ENCODE results near the gene FASTKD2. TPM values are rescaled to one million over a fixed set of nuclear protein-coding genes. Genes with fewer than 3 reads are reported as not detected.

Gene FASTKD2
- 18.9 and 19.8 TPM in 2 replicates for total RNA-seq
- long read RNA-seq, transcript FASTKD2-202 (12 exons, 2,586 nt), result minor isoform, 105 of 410 reads
- long read RNA-seq, transcript FASTKD2-201 (12 exons, 3,188 nt), result major isoform, 258 of 410 reads
- long read RNA-seq, transcript FASTKD2-203 (12 exons, 2,344 nt), result minor isoform, 6 of 410 reads
- long read RNA-seq, partial matches to known transcripts, result 20 of 410 reads
- long read RNA-seq, other reads (novel, unspliced or antisense), result 21 of 410 reads

DNA sequence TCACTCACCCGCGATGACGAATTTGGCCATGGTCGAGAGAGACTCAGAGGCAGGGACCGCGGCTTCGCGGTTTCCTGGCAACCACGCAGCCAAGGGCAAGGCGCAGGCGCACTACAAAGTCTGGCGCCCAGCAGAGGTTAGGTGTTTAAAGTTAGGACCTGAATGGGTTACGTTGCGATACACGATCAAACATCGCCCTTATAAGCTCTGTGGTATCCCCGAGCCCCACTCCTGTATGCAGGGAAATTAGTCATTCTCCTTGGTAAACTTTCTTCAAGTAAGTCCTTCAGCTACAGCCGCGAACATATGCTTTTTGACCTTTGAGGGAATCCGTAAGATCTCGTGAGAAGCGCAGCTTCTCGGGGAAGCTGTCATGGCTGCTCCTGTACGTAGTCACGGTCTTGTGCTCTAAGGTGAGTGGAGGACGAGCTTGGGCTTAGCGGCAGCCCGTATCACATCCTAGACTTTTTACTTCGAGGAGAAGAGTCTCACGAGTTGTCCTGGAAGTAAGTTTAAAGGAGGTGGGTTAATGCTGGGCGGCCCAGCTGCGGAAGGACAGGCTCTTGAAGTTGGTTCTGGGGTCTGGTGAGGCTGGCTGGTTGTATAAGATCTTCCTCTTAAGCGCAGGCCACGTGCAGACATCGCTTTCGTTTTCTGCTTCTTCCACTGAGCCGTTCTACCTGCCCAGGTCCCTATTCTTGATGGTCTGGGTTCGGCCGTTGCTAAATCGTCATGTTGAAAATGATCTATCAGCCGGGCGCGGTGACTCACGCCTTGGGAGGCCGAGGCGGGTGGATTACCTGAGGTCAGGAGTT is at the start of gene FASTKD2, which contains the start of gene MDH1B:
FASTKD2 (plus strand) TSS at position 365 of the 815 bp plus-strand sequence. CDS start 1,088 bp downstream, outside the sequence.
MDH1B (minus strand) TSS at position 87 of the 815 bp plus-strand sequence; CDS start at position 30, 57 bp downstream.
- Mint-ChIP-seq H3K9me3 (ENCODE audit: unreplicated experiment) (no peaks in the 10 kb centered on the region), H3K27ac (ENCODE audit: unreplicated experiment) (peak within 1 kb of the TSS; percentile 94)
- TF ChIP-seq, protein P1, sequence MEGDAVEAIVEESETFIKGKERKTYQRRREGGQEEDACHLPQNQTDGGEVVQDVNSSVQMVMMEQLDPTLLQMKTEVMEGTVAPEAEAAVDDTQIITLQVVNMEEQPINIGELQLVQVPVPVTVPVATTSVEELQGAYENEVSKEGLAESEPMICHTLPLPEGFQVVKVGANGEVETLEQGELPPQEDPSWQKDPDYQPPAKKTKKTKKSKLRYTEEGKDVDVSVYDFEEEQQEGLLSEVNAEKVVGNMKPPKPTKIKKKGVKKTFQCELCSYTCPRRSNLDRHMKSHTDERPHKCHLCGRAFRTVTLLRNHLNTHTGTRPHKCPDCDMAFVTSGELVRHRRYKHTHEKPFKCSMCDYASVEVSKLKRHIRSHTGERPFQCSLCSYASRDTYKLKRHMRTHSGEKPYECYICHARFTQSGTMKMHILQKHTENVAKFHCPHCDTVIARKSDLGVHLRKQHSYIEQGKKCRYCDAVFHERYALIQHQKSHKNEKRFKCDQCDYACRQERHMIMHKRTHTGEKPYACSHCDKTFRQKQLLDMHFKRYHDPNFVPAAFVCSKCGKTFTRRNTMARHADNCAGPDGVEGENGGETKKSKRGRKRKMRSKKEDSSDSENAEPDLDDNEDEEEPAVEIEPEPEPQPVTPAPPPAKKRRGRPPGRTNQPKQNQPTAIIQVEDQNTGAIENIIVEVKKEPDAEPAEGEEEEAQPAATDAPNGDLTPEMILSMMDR (IDR thresholded peaks at IDR 0.05), result no peak

DNA sequence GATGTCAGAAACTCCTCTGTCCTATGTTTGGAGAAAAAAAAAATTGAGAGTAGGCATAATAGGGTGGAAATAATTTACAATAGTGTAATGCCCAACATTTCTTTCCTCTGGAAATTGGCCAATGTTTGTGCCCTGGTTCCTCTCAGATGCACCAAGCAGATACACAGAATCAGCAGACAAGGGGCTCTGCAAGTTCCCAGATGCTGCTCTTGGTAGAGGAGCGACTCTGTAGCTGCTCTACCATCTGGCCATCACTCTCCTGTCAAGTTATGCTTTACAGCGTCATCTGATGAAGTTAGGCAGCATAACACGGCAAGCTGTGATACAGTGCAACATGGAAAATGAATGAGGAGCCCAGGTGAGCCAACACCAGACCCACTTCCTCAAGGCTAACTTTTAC is 48.8 kb upstream of the FASTKD2 start:
- DNase-seq (ENCODE audit: extremely low spot score, unreplicated experiment), result no peak
- Mint-ChIP-seq H3K4me3 (ENCODE audit: unreplicated experiment) (no peak overlapping the region), H3K9me3 (ENCODE audit: unreplicated experiment) (no peaks in the 10 kb centered on the region), H3K4me1 (ENCODE audit: unreplicated experiment) (no peaks in the 10 kb centered on the region), H3K27ac (ENCODE audit: unreplicated experiment) (no peak overlapping the region), H3K27me3 (ENCODE audit: unreplicated experiment) (peaks cover 19% of the 10 kb centered on the region), H3K36me3 (ENCODE audit: unreplicated experiment) (no peaks in the 10 kb centered on the region)
- TF ChIP-seq, protein P1 (IDR thresholded peaks at IDR 0.05), result no peak

More for the DNA sequence above, at the start of gene FASTKD2, which contains the start of gene MDH1B:
- Mint-ChIP-seq H3K36me3 (ENCODE audit: unreplicated experiment) (peaks cover 9% of the 10 kb centered on the region), H3K27me3 (ENCODE audit: unreplicated experiment) (peaks cover under 1% of the 10 kb centered on the region), H3K4me3 (ENCODE audit: unreplicated experiment) (peak within 1 kb of the TSS; percentile 87), H3K4me1 (ENCODE audit: unreplicated experiment) (peaks cover 21% of the 10 kb centered on the region)
- DNase-seq (ENCODE audit: extremely low spot score, unreplicated experiment), result peak; percentile 94

DNA sequence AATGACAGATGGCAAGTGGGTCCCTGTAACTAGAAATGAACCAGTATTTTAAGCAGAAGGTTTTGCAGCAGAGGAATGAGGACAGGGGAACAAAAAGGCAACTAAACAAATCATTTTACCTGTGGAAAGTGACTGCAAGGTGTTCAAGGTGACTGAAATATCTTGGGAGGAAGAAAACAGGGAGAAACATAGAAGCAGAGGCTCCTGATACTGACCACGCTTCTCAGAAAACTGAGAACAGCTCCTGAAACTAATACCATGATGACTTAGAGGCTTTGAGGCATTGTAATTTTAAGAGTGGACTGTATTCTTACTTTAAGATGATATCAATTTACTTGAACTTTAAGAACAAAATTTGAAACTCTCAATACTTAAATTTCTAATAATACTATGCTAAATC is 47.1 kb upstream of the FASTKD2 start, which contains the start of gene DYTN:
DYTN (minus strand) TSS at position 101 of the 400 bp plus-strand sequence. CDS start 117 bp downstream, outside the sequence.
- DNase-seq (ENCODE audit: extremely low spot score, unreplicated experiment), result no peak
- no peak within 1 kb of the TSS for H3K27ac Mint-ChIP-seq (ENCODE audit: unreplicated experiment)
- no peaks in the 10 kb centered on the region for H3K9me3 Mint-ChIP-seq (ENCODE audit: unreplicated experiment)
- H3K4me3 Mint-ChIP-seq (ENCODE audit: unreplicated experiment), result no peak within 1 kb of the TSS
- no peaks in the 10 kb centered on the region for H3K4me1 Mint-ChIP-seq (ENCODE audit: unreplicated experiment)
- no peaks in the 10 kb centered on the region for H3K36me3 Mint-ChIP-seq (ENCODE audit: unreplicated experiment)
- H3K27me3 Mint-ChIP-seq (ENCODE audit: unreplicated experiment), result peaks cover 20% of the 10 kb centered on the region
- TF ChIP-seq, protein P1 (IDR thresholded peaks at IDR 0.05), result no peak

DNA sequence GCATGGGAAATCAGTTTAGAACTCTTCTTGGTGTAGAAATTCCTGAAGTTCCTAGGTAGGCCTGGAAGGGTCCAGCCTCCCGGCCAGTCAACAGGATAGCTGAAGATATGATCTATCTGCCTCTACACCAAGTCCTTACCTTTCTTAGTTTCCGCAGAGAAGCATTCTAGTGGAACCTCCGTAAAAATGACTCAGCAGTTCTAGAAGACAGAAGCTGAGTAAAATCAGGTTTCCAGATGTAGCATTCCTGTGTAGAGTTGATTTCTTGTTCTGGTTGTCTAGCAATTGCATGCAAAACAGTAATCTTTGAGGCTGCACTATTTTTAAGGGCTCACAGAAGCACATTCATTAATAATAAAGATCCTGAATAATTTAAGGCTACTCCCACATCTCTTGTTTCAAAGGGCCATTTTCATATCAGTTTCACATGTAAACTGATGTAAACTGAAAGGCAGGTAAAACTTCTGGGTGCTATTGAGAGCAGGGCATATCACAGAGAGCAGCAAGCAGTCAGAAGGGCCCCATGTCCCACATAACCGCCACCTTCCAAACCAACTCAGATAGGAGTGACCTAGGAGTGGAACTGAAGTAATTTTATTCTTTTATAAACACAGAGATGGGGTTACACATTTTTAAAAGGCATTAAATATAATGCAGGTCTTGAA is 44.0 kb upstream of the FASTKD2 start:
- H3K4me3 Mint-ChIP-seq (ENCODE audit: unreplicated experiment), result no peak overlapping the region
- TF ChIP-seq, protein P1 (IDR thresholded peaks at IDR 0.05), result no peak
- no peaks in the 10 kb centered on the region for H3K4me1 Mint-ChIP-seq (ENCODE audit: unreplicated experiment)

More for the DNA sequence above, 44.0 kb upstream of the FASTKD2 start:
- no peak for DNase-seq (ENCODE audit: extremely low spot score, unreplicated experiment)
- Mint-ChIP-seq H3K36me3 (ENCODE audit: unreplicated experiment) (no peaks in the 10 kb centered on the region), H3K27me3 (ENCODE audit: unreplicated experiment) (peaks cover 28% of the 10 kb centered on the region), H3K9me3 (ENCODE audit: unreplicated experiment) (no peaks in the 10 kb centered on the region), H3K27ac (ENCODE audit: unreplicated experiment) (no peak overlapping the region)
